Measurements from ENCODE around the gene TBCK.

- no peak for TF ChIP-seq CTCF (IDR thresholded peaks at IDR 0.05)
- TF ChIP-seq POLR2A (IDR thresholded peaks at IDR 0.05; ENCODE audit: low read depth): no peak
- TF ChIP-seq EP300 (IDR thresholded peaks at IDR 0.05): no peak
Measured at GRCh38 chr4:106316773-106317409, 882 bp upstream of the TBCK start.
